Peyer's patch (tissue), 4 donors: Measurements from ENCODE around the gene TLR10. TPM values are rescaled to one million over a fixed set of nuclear protein-coding genes. Genes with fewer than 3 reads are reported as not detected.

ENCODE experiments used
- DNase-seq, 3 donors: peaks; one replicate each; pipeline ENCODE4 v3.0.0-alpha.2; 2017 to 2019
- H3K27ac ChIP-seq, 4 donors: fragments of 200-600 bp; sonication (generic); one replicate each; pipeline ENCODE4 v1.5.1; 2016 to 2019
- H3K27me3 ChIP-seq, 2 donors: fragments of 200-600 bp; sonication (generic); one replicate each; pipeline ENCODE4 v1.5.1; 2019
- H3K36me3 ChIP-seq, 3 donors: fragments of 200-600 bp; sonication (generic); one replicate each; pipeline ENCODE4 v1.5.1; 2016 to 2019
- H3K4me1 ChIP-seq, 4 donors: fragments of 200-600 bp; sonication (generic); one replicate each; pipeline ENCODE4 v1.5.1; 2016 to 2019
- H3K4me3 ChIP-seq, 4 donors: fragments of 200-600 bp; sonication (generic); 1 replicate in 3 of 4; 2 replicates in 1 of 4; pipeline ENCODE4 v1.5.1; 2016 to 2019; ENCODE audit warnings: mild to moderate bottlenecking in 1 of 4
- H3K9me3 ChIP-seq, 4 donors: fragments of 200-600 bp; sonication (generic); one replicate each; pipeline ENCODE4 v1.5.1; 2016 to 2019; ENCODE audit warnings: mild to moderate bottlenecking in 1 of 4
- POLR2A ChIP-seq, 2 donors: fragments of 450-650 bp; IDR thresholded peaks; one replicate each; pipeline ENCODE4 v1.5.1; 2017; ENCODE audit warnings: antibody characterized with exemption in 2 of 2, mild to moderate bottlenecking in 2 of 2, moderate library complexity in 2 of 2
- total RNA-seq, 4 donors: library from RNA; depleted of rRNA; stranded (reverse); fragments of >200 nt; gene quantifications; one replicate each; pipeline ENCODE4 v1.1.0, GENCODE V29; 2016
- TF ChIP-seq, protein P1 (sequence below), 6 experiments: fragments of 450-650 bp in 4 of 6; fragments of 200-600 bp in 2 of 6; sonication (generic) in 1 of 6; IDR thresholded peaks; one replicate each; pipeline ENCODE4 v1.5.1; 2017 to 2019; ENCODE audit warnings: antibody characterized with exemption in 6 of 6, mild to moderate bottlenecking in 3 of 6, moderate library complexity in 1 of 6

Gene TLR10
- total RNA-seq, 4 donors from 2014 or later, result 2.0 to 37.1 TPM; not detected in 2

GRCh38 chr4:38747629-38748028, 35.2 kb downstream of the TLR10 start:
- no peak overlapping the region for H3K27ac ChIP-seq
- peaks cover 0 to 7% (median 0%) of the 10 kb centered on the region in 4 donors for H3K9me3 ChIP-seq
- no peak for DNase-seq
- no peaks in the 10 kb centered on the region for H3K4me1 ChIP-seq
- H3K4me3 ChIP-seq, result no peak overlapping the region
- no peak for TF ChIP-seq POLR2A (IDR thresholded peaks at IDR 0.05)
- TF ChIP-seq, protein P1, sequence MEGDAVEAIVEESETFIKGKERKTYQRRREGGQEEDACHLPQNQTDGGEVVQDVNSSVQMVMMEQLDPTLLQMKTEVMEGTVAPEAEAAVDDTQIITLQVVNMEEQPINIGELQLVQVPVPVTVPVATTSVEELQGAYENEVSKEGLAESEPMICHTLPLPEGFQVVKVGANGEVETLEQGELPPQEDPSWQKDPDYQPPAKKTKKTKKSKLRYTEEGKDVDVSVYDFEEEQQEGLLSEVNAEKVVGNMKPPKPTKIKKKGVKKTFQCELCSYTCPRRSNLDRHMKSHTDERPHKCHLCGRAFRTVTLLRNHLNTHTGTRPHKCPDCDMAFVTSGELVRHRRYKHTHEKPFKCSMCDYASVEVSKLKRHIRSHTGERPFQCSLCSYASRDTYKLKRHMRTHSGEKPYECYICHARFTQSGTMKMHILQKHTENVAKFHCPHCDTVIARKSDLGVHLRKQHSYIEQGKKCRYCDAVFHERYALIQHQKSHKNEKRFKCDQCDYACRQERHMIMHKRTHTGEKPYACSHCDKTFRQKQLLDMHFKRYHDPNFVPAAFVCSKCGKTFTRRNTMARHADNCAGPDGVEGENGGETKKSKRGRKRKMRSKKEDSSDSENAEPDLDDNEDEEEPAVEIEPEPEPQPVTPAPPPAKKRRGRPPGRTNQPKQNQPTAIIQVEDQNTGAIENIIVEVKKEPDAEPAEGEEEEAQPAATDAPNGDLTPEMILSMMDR (IDR thresholded peaks at IDR 0.05), result no peak
- no peaks in the 10 kb centered on the region for H3K27me3 ChIP-seq
- H3K36me3 ChIP-seq, result no peaks in the 10 kb centered on the region

DNA sequence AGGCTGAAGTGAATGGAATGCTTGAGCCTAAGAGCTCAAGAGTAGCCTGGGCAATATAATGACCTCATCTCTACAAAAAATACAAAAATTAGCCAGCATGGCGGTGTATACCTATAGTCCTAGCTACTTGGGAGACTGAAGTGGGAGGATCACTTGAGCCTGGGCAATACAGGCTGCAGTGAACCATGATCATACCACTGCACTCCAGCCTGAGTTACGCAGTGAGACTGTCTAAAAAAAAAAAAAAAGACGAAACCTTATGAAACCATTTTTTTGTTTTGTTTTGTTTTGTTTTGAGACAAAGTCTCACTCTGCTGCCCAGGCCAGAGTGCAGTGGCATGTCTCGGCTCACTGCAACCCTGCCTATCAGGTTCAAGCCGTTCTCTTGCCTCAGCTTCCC, 36.9 kb downstream of the TLR10 start:
- H3K4me1 ChIP-seq, result no peaks in the 10 kb centered on the region
- no peak overlapping the region for H3K27ac ChIP-seq
- H3K9me3 ChIP-seq, result peaks cover 0 to 7% (median 0%) of the 10 kb centered on the region in 4 donors
- no peaks in the 10 kb centered on the region for H3K36me3 ChIP-seq
- DNase-seq, result no peak
- no peaks in the 10 kb centered on the region for H3K27me3 ChIP-seq
- no peak overlapping the region for H3K4me3 ChIP-seq
- no peak for TF ChIP-seq POLR2A (IDR thresholded peaks at IDR 0.05)
- TF ChIP-seq, protein P1 (IDR thresholded peaks at IDR 0.05), result no peak

GRCh38 chr4:38743866-38744265, 38.9 kb downstream of the TLR10 start:
- Histone ChIP-seq H3K4me1 (no peaks in the 10 kb centered on the region), H3K4me3 (no peak overlapping the region), H3K27ac (no peak overlapping the region), H3K36me3 (no peaks in the 10 kb centered on the region), H3K9me3 (peaks cover 0 to 7% (median 0%) of the 10 kb centered on the region in 4 donors), H3K27me3 (no peaks in the 10 kb centered on the region)
- TF ChIP-seq POLR2A (IDR thresholded peaks at IDR 0.05), result no peak
- TF ChIP-seq, protein P1 (IDR thresholded peaks at IDR 0.05), result no peak
- DNase-seq, result no peak

DNA sequence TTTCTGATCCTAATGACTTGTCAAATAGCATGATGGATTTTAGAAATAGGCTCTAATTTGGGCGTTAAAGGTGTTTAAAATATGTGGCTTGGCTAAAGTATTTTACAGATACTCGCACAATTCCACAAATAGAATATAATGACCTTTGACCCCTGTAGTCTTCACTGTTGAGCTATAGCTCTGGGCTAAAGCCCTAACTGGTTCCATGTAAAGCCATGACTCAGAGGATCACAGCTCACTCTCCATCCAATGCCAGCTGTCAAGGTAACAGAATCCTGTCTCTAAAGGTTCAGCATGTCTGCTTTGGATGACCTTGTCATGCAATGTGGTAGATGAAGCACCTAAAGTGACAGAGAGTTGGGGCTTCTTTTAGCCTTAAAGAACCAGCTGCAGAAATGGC, 42.5 kb downstream of the TLR10 start:
- DNase-seq, result no peak
- TF ChIP-seq POLR2A (IDR thresholded peaks at IDR 0.05), result no peak
- TF ChIP-seq, protein P1 (IDR thresholded peaks at IDR 0.05), result no peak
- Histone ChIP-seq H3K4me3 (no peak overlapping the region), H3K36me3 (no peaks in the 10 kb centered on the region), H3K9me3 (no peaks in the 10 kb centered on the region), H3K27ac (no peak overlapping the region), H3K4me1 (no peaks in the 10 kb centered on the region), H3K27me3 (no peaks in the 10 kb centered on the region)

- H3K36me3 ChIP-seq, result no peaks in the 10 kb centered on the region
- no peak for DNase-seq
- no peak overlapping the region for H3K27ac ChIP-seq
- TF ChIP-seq, protein P1 (IDR thresholded peaks at IDR 0.05), result no peak
- TF ChIP-seq POLR2A (IDR thresholded peaks at IDR 0.05), result no peak
- no peaks in the 10 kb centered on the region for H3K9me3 ChIP-seq
- H3K27me3 ChIP-seq, result no peaks in the 10 kb centered on the region
- no peak overlapping the region for H3K4me3 ChIP-seq
- H3K4me1 ChIP-seq, result no peaks in the 10 kb centered on the region
Measured at GRCh38 chr4:38738940-38739803, 43.6 kb downstream of the TLR10 start.
